Liver (tissue), 9 donors: ENCODE results near the gene EMP1. TPM values are rescaled to one million over a fixed set of nuclear protein-coding genes. Genes with fewer than 3 reads are reported as not detected.
A peak's percentile ranks its signal among the peaks of the same experiment; 100 is the strongest.

Experiments used
- DNase-seq: peaks from one replicate; pipeline ENCODE4 v3.0.0-alpha.2; 2017; ENCODE audit warnings: low spot score
- H3K27ac ChIP-seq, 2 donors: one replicate each; pipeline ENCODE4 v1.7.0; 2013; ENCODE audit warnings: inconsistent platforms in 2 of 2, low read length in 2 of 2, control low read depth in 1 of 2, low read depth in 1 of 2, mild to moderate bottlenecking in 1 of 2
- H3K27me3 ChIP-seq, 4 donors: one replicate each; pipeline versions ENCODE4 v1.6.1 to v1.7.0; 2013; ENCODE audit warnings: low read length in 3 of 4, inconsistent platforms in 1 of 4, mild to moderate bottlenecking in 1 of 4, moderate library complexity in 1 of 4; ENCODE audit not compliant: control insufficient read depth in 4 of 4, insufficient read depth in 4 of 4
- H3K36me3 ChIP-seq, 4 donors: one replicate each; pipeline versions ENCODE4 v1.6.1 to v1.7.0; 2013; ENCODE audit warnings: low read length in 3 of 4, mild to moderate bottlenecking in 3 of 4, low read depth in 1 of 4, moderate library complexity in 1 of 4; ENCODE audit not compliant: control insufficient read depth in 4 of 4, insufficient read depth in 3 of 4
- H3K4me1 ChIP-seq, 4 donors: one replicate each; pipeline versions ENCODE4 v1.6.1 to v1.7.0; 2013; ENCODE audit warnings: low read length in 3 of 4, mild to moderate bottlenecking in 3 of 4, moderate library complexity in 1 of 4; ENCODE audit not compliant: control insufficient read depth in 4 of 4, insufficient read depth in 4 of 4
- H3K4me3 ChIP-seq, 3 donors: one replicate each; pipeline versions ENCODE4 v1.6.1 to v1.7.0; 2013; ENCODE audit warnings: low read length in 3 of 3, control low read depth in 1 of 3, low read depth in 1 of 3, mild to moderate bottlenecking in 1 of 3
- H3K9ac ChIP-seq, 2 donors: one replicate each; pipeline ENCODE4 v1.7.0; 2013; ENCODE audit warnings: low read length in 2 of 2, mild to moderate bottlenecking in 2 of 2, moderate library complexity in 2 of 2, control low read depth in 1 of 2, low read depth in 1 of 2
- H3K9me3 ChIP-seq, 4 donors: one replicate each; pipeline versions ENCODE4 v1.6.1 to v1.7.0; 2013; ENCODE audit warnings: low read length in 3 of 4; ENCODE audit not compliant: control insufficient read depth in 4 of 4
- ATF3 ChIP-seq: IDR thresholded peaks from 2 replicates; pipeline ENCODE4 v1.6.1; 2016; ENCODE audit warnings: antibody characterized with exemption
- CTCF ChIP-seq: fragments of 150-350 bp; IDR thresholded peaks from 2 replicates; pipeline ENCODE4 v1.5.1; 2017; ENCODE audit warnings: improper control_type of control experiment, low read depth, low read length; ENCODE audit not compliant: missing input control
- EGR1 ChIP-seq, 2 donors: IDR thresholded peaks; 2 replicates each; pipeline ENCODE4 v1.6.1; 2016 to 2018; ENCODE audit warnings: antibody characterized with exemption in 2 of 2, low read depth in 2 of 2
- FOXA1 ChIP-seq: IDR thresholded peaks from 2 replicates; pipeline ENCODE4 v1.6.1; 2016; ENCODE audit warnings: antibody characterized with exemption
- FOXA2 ChIP-seq: IDR thresholded peaks from 2 replicates; pipeline ENCODE4 v1.6.1; 2016; ENCODE audit warnings: antibody characterized with exemption
- GABPA ChIP-seq, 2 donors: IDR thresholded peaks in 1 of 2; conservative IDR thresholded peaks in 1 of 2; 2 replicates each; pipeline ENCODE4 v1.6.1; 2016; ENCODE audit warnings: antibody characterized with exemption in 2 of 2, mild to moderate bottlenecking in 1 of 2, moderate library complexity in 1 of 2
- HNF4A ChIP-seq, 2 donors: conservative IDR thresholded peaks; 2 replicates each; pipeline ENCODE4 v1.6.1; 2016; ENCODE audit warnings: antibody characterized with exemption in 2 of 2, mild to moderate bottlenecking in 2 of 2
- HNF4G ChIP-seq: IDR thresholded peaks from 2 replicates; pipeline ENCODE4 v1.6.1; 2016; ENCODE audit warnings: antibody characterized with exemption
- JUND ChIP-seq, 2 donors: IDR thresholded peaks; 2 replicates each; pipeline ENCODE4 v1.6.1; 2016; ENCODE audit warnings: antibody characterized with exemption in 2 of 2
- NR2F2 ChIP-seq: IDR thresholded peaks from 2 replicates; pipeline ENCODE4 v1.6.1; 2016; ENCODE audit warnings: antibody characterized with exemption
- RAD21 ChIP-seq, 2 donors: IDR thresholded peaks; 2 replicates each; pipeline ENCODE4 v1.6.1; 2016; ENCODE audit warnings: antibody characterized with exemption in 2 of 2, mild to moderate bottlenecking in 2 of 2
- RXRA ChIP-seq, 2 donors: IDR thresholded peaks; 2 replicates each; pipeline ENCODE4 v1.6.1; 2017 to 2018; ENCODE audit warnings: antibody characterized with exemption in 2 of 2, mild to moderate bottlenecking in 1 of 2
- SP1 ChIP-seq: IDR thresholded peaks from 2 replicates; pipeline ENCODE4 v1.6.1; 2018; ENCODE audit warnings: antibody characterized with exemption, mild to moderate bottlenecking
- TAF1 ChIP-seq: conservative IDR thresholded peaks from 2 replicates; pipeline ENCODE4 v1.6.1; 2016; ENCODE audit warnings: antibody characterized with exemption, mild to moderate bottlenecking
- YY1 ChIP-seq: IDR thresholded peaks from 2 replicates; pipeline ENCODE4 v1.6.1; 2016; ENCODE audit warnings: antibody characterized with exemption, mild to moderate bottlenecking
- ZBTB33 ChIP-seq: IDR thresholded peaks from 2 replicates; pipeline ENCODE4 v1.6.1; 2016; ENCODE audit warnings: antibody characterized with exemption
- WGBS: extraction: QIAGEN DNeasy Blood & Tissue Kit; methylation state at CpG from one replicate; pipeline ENCODE4 v1.1.7; 2013; 5-methylcytosine and 5-hydroxymethylcytosine counted together
- polyA plus RNA-seq, 2 donors: library from polyadenylated mRNA; stranded (reverse) in 1 of 2; unstranded in 1 of 2; fragments of 200-250 nt in 1 of 2; fragments of >200 nt in 1 of 2; fragmentation: Nextera tagmentation in 1 of 2; extraction: Ambion mirVana in 1 of 2; gene quantifications; one replicate each; pipeline versions ENCODE4 v1.2.1 to v1.2.3, GENCODE V29; 2013 to 2015
- total RNA-seq, 2 donors: library from RNA; depleted of rRNA; stranded (reverse); fragments of >200 nt; gene quantifications; one replicate each; pipeline ENCODE4 v1.2.3, GENCODE V29; 2014
- TF ChIP-seq, protein P1 (sequence below): IDR thresholded peaks from 2 replicates; pipeline ENCODE4 v1.6.1; 2016; ENCODE audit warnings: antibody characterized with exemption, mild to moderate bottlenecking
- TF ChIP-seq, protein P2 (sequence below): IDR thresholded peaks from 2 replicates; pipeline ENCODE4 v1.6.1; 2016; ENCODE audit warnings: antibody characterized with exemption
- donor health status: healthy.
- donor health status: healthy.
- donor health status: healthy.
- donor health status: healthy.
- donor health status: healthy.

The EMP1 gene
- total and polyA plus RNA-seq, 4 donors = 1.6 to 5.6 (median 3.6) TPM

- Histone ChIP-seq H3K27me3 (no peaks in the 10 kb centered on the region), H3K9me3 (no peaks in the 10 kb centered on the region), H3K4me1 (peaks cover 0 to 4% (median 0%) of the 10 kb centered on the region in 4 donors), H3K27ac (no peak overlapping the region), H3K9ac (no peak overlapping the region), H3K4me3 (no peak overlapping the region), H3K36me3 (no peaks in the 10 kb centered on the region)
- DNase-seq = no peak
- TF ChIP-seq HNF4A (conservative IDR thresholded peaks at IDR 0.05) (peak; percentile 39 to 66), TAF1 (no peak), JUND (IDR thresholded peaks at IDR 0.05) (no peak), HNF4G (peak; percentile 20)
- 82% methylated on average over 5 of the region's 5 CpGs for WGBS
Measured at GRCh38 chr12:13251521-13251920, 55.0 kb downstream of the EMP1 start.

DNA sequence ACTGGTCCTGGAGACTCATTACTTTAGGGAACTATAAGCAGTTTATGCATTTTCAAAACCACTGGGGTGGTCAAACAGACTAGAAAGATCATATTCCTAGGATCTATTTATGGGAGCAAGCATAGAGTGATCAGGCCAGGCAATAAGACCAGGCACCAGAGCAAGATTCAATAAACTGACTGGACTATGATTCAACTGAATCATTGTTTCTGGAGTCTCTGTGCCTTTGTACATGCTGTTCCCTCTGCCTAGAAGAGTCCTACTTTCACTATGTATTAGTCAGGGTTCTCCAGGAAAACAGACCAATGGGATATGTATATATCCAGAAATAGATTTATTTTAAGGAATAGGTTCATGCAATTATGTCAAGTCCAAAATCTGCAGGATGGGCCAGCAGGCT, 55.5 kb downstream of the EMP1 start:
- Histone ChIP-seq H3K9ac (no peak overlapping the region), H3K4me1 (peaks cover 0 to 4% (median 0%) of the 10 kb centered on the region in 4 donors), H3K27me3 (no peaks in the 10 kb centered on the region), H3K4me3 (no peak overlapping the region), H3K36me3 (no peaks in the 10 kb centered on the region), H3K27ac (no peak overlapping the region), H3K9me3 (no peaks in the 10 kb centered on the region)
- no peak for DNase-seq
- TF ChIP-seq GABPA (IDR thresholded peaks at IDR 0.05 in 1 of 2, conservative IDR thresholded peaks at IDR 0.05 in 1 of 2) (no peak), JUND (IDR thresholded peaks at IDR 0.05) (no peak), YY1 (no peak), TAF1 (no peak), EGR1 (IDR thresholded peaks at IDR 0.05; ENCODE audit: low read depth in 2 of 2) (no peak), ATF3 (no peak), NR2F2 (no peak), HNF4G (no peak), RXRA (IDR thresholded peaks at IDR 0.05) (no peak), FOXA1 (no peak), CTCF (no peak), FOXA2 (no peak), SP1 (no peak), HNF4A (conservative IDR thresholded peaks at IDR 0.05) (no peak), ZBTB33 (no peak), RAD21 (IDR thresholded peaks at IDR 0.05) (no peak)
- TF ChIP-seq, protein P1, sequence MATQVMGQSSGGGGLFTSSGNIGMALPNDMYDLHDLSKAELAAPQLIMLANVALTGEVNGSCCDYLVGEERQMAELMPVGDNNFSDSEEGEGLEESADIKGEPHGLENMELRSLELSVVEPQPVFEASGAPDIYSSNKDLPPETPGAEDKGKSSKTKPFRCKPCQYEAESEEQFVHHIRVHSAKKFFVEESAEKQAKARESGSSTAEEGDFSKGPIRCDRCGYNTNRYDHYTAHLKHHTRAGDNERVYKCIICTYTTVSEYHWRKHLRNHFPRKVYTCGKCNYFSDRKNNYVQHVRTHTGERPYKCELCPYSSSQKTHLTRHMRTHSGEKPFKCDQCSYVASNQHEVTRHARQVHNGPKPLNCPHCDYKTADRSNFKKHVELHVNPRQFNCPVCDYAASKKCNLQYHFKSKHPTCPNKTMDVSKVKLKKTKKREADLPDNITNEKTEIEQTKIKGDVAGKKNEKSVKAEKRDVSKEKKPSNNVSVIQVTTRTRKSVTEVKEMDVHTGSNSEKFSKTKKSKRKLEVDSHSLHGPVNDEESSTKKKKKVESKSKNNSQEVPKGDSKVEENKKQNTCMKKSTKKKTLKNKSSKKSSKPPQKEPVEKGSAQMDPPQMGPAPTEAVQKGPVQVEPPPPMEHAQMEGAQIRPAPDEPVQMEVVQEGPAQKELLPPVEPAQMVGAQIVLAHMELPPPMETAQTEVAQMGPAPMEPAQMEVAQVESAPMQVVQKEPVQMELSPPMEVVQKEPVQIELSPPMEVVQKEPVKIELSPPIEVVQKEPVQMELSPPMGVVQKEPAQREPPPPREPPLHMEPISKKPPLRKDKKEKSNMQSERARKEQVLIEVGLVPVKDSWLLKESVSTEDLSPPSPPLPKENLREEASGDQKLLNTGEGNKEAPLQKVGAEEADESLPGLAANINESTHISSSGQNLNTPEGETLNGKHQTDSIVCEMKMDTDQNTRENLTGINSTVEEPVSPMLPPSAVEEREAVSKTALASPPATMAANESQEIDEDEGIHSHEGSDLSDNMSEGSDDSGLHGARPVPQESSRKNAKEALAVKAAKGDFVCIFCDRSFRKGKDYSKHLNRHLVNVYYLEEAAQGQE = no peak
- TF ChIP-seq, protein P2, sequence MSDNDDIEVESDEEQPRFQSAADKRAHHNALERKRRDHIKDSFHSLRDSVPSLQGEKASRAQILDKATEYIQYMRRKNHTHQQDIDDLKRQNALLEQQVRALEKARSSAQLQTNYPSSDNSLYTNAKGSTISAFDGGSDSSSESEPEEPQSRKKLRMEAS = no peak
